ENCODE results near the gene CCR7.

Gene CCR7

DNA sequence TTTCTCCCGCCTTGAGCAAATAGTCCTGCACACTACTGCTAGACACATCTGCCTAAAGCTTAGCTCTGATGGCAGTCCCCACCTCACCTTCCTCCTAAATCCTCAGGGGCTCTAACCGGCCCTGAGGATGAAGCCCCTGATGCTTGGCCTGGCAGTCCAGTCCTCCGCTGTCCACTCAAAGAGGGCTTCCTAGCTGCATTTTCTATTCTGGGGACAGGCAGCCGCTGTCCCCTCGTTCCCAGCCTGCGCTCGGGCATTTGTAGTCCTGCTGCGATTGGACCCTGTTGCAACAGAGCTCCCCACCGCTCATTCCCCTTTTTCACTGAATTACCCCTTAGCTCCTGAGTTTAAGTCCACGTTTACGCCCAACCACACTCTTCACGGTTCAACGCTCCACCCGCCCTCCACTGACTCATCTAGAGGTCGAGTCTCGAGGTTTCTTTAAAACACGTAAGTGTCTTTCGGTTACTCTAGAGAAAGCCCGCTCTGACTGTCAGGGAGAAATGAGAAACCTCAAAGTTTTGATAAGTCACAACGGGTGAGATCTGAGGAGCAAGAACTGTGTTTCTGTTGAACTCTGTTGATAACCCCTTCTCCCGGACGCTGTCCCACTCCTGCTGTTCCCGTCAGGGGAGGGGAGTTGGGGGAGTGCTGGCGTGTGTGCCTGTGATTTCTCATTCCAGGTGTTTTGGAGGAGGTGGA lies 4.5 kb downstream of the CCR7 start:
- peak overlapping the region; percentile 10 for H3K4me3 ChIP-seq (ENCODE audit: control insufficient read depth, low read depth, low read length)
- TF ChIP-seq, protein P1, sequence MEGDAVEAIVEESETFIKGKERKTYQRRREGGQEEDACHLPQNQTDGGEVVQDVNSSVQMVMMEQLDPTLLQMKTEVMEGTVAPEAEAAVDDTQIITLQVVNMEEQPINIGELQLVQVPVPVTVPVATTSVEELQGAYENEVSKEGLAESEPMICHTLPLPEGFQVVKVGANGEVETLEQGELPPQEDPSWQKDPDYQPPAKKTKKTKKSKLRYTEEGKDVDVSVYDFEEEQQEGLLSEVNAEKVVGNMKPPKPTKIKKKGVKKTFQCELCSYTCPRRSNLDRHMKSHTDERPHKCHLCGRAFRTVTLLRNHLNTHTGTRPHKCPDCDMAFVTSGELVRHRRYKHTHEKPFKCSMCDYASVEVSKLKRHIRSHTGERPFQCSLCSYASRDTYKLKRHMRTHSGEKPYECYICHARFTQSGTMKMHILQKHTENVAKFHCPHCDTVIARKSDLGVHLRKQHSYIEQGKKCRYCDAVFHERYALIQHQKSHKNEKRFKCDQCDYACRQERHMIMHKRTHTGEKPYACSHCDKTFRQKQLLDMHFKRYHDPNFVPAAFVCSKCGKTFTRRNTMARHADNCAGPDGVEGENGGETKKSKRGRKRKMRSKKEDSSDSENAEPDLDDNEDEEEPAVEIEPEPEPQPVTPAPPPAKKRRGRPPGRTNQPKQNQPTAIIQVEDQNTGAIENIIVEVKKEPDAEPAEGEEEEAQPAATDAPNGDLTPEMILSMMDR (IDR thresholded peaks at IDR 0.05; ENCODE audit: control insufficient read depth, insufficient read depth, low read depth, low read length, missing control alignments), result no peak
- DNase-seq (ENCODE audit: low read depth), result no peak

DNA sequence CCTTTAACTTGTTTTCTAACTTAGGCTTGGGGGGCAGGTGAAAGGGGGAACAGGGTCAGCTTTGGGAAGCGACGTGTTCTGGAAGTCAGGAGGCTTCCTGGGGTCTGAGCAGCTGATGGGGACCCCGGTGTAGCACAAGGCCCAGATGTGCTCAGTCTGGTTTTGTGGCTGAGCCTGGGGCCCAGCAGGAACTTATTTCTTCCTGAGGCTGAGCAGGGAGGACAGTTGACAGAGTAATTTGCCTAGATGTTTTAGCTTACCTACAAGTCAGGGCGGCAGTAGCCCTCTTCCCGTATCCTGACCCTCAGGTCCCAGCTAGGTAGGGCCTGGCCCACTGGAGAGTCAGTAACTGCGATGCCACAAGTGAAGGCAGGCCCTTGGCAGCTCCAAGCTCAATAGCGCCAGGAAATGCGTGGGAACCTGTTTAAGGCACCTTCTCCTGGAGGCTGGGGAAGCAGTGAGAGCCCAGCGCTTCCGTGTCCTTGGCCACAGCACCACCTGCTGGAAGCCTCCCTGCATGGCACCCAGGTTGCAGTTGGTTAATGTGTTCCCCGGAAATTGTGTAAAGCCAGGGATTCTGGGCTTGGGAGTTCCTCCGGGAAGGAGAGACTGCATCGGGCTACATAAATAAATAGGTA lies 5.2 kb downstream of the CCR7 start:
- H3K4me3 ChIP-seq (ENCODE audit: control insufficient read depth, low read depth, low read length), result peak overlapping the region; percentile 10
- peak; percentile 89 for DNase-seq (ENCODE audit: low read depth)
- TF ChIP-seq, protein P1 (IDR thresholded peaks at IDR 0.05; ENCODE audit: control insufficient read depth, insufficient read depth, low read depth, low read length, missing control alignments), result peak; percentile 99

DNA sequence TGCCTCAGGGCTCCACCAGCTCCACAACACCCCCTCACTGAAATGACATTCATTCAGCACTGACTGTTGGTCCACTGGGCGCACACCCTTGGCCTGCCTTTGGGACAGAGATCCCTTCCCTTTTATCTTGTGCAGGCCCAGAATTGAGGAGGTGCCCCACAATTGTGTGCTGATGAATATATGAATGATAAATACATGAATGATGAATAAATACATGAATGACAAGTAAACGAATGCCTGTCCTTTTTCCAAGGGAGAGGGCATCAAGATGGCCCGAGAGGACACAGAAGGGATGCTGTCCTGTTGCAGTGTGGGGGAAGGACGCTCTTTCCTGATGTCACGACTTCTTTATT lies 5.7 kb downstream of the CCR7 start:
- no peak overlapping the region for H3K4me3 ChIP-seq (ENCODE audit: control insufficient read depth, low read depth, low read length)
- DNase-seq (ENCODE audit: low read depth), result no peak
- TF ChIP-seq, protein P1 (IDR thresholded peaks at IDR 0.05; ENCODE audit: control insufficient read depth, insufficient read depth, low read depth, low read length, missing control alignments), result no peak

DNA sequence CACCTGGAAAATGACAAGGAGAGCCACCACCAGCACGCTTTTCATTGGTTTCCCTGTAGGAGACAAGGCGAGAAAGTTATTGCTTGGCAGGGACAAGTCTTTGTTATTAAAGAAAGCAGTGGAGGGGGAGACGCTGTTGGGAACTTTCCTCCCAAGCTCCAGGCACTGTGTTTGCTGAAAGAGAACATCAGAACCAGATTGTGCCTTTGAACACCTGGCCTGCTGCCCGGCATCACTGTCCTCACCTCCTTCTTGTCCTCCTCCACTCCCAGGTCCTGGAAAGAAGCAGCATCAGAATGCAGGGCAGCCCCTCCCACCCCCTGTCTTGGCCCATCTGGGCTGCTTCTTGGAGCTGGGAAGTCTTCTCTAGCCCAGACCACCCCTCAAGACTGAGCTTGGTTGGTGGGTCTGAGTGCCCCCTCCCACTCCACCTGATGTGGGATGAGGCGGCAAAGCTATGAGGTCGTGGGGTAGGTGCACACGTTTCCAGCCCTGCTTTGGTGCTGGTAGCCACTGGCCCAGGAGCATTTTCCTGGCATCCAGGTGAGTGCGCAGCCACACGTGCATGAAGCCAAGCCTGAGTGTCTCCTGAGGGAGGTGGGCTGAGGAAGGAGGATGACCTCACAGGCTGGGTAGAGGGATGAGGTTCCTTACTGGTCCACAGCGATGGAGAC lies 6.2 kb downstream of the CCR7 start:
- TF ChIP-seq, protein P1 (IDR thresholded peaks at IDR 0.05; ENCODE audit: control insufficient read depth, insufficient read depth, low read depth, low read length, missing control alignments), result no peak
- DNase-seq (ENCODE audit: low read depth), result no peak
- no peak overlapping the region for H3K4me3 ChIP-seq (ENCODE audit: control insufficient read depth, low read depth, low read length)

DNA sequence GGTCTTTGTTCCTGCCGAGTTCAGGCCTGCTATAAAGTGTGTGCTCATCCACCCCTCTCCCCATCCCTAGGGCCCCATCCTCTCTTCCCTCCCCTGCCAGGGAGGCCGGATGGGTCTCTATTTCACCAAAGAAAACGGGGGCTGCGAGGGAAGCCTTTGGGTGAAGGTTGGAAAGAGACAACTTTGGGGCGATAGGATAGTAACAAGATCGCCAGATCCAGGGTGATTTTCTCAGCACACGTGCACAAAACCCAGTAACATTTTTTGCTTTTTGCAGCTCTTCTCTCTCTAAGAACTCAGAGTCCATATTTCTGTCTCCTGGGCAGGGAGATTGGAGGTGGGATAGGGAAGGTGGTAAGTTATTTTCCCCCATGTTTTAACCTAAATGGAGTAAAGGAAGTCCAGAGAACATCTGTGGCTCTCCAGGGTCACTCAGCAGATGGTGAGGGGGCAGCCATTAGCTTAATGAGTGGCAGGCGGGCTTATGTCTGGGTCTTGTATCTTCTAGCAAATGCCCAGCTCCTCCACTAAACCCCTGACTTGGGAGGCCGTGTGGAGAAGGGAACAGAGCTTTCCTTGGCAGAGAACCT lies 6.9 kb downstream of the CCR7 start:
- no peak for DNase-seq (ENCODE audit: low read depth)
- no peak overlapping the region for H3K4me3 ChIP-seq (ENCODE audit: control insufficient read depth, low read depth, low read length)
- TF ChIP-seq, protein P1 (IDR thresholded peaks at IDR 0.05; ENCODE audit: control insufficient read depth, insufficient read depth, low read depth, low read length, missing control alignments), result no peak

DNA sequence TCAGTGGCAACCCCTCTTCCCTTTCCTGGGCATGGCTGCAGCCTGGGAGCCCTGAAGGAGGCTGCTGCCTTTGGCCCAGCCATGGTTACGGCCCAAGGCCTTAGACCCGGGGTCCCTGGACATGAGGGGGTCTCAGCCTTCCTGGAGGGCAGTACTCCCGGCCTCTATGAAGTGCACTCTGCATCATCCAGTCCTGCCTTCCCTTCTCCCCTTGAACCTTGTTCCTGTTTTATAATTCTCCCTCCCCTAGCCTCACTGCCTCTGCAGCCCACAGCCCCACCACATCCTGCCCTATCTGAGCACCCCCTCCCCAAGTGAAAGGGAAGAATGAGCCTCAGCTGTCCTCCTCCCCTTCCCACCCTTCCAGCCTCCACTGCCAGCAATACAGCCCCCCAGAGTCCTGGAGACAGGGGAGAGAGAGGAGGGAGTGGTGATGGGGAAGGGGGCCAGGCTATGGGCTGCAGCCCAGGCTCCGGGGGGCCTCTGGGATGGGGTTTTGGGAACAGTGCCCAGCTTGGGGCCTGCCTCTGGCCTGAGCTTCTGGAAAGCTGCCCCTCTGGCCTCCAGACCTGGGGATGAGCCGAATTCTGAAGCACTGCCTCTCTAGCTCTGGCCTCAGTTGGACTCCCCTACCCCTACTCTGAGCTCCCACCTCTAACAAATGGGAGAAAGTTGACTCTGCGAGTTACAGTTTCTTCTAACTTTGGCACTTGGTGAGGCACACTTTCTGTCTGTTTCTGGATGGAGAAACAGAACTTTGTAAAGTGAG lies 7.6 kb downstream of the CCR7 start:
- no peak overlapping the region for H3K4me3 ChIP-seq (ENCODE audit: control insufficient read depth, low read depth, low read length)
- DNase-seq (ENCODE audit: low read depth), result no peak
- TF ChIP-seq, protein P1 (IDR thresholded peaks at IDR 0.05; ENCODE audit: control insufficient read depth, insufficient read depth, low read depth, low read length, missing control alignments), result no peak

All from AG09309 (cell line).